ENCODE measurements around the gene SIL1. TPM values are rescaled to one million over a fixed set of nuclear protein-coding genes. Genes with fewer than 3 reads are reported as not detected.

The SIL1 gene
- polyA plus RNA-seq, 1 donor (not counting 4 experiments of a cell fraction or from before 2014, with no cell fraction given), result 45.4 TPM

DNA sequence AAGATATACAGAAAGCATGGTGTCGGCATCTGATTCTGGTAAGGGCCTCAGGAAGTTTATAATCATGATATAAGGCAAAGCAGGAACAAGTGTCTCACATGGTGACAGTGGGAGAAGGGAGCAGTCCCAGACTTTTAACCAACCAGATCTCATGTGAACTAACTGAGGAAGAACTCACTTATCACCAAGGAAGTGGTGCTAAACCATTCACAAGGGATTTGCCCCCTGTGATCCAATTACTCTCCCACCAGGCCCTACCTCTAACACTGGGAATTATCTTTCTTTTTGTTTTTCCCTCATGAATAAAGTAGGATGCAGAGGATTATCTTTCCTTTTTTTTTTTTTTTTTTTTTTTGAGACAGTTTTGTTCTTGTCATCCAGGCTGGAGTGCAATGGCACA lies 199.6 kb downstream of the SIL1 start:
- Histone ChIP-seq H2AFZ (ENCODE audit: control insufficient read depth, low read length) (no peak overlapping the region), H3K9me1 (ENCODE audit: control insufficient read depth, extremely low read depth, insufficient read depth, low read length) (no peaks in the 10 kb centered on the region)
- dilution Hi-C loops (cut with MboI; ENCODE audit: extremely low pct_ligation_motif_present, low sequenced_read_pairs), result no loop called here

DNA sequence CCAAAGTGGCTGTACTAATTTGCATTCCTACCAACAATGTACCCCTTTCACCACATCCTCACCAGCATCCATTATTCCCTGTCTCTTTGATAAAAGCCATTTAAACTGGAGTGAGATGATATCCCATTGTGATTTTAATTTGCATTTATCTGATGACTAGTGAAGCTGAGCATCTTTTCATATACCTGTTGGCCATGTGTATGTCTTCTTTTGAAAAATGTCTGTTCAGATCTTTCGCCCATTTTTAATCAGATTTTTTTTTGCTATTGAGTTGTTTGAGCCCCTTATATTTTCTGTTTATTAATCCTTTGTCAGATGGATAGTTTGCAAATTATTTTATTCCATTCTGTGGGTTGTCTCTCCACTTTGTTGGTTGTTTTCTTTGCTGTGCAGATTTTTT lies 202.0 kb downstream of the SIL1 start:
- no peak overlapping the region for H3K4me3 ChIP-seq (ENCODE audit: control insufficient read depth in 2 of 3, extremely low read depth in 1 of 3, insufficient read depth in 2 of 3, low read depth in 1 of 3, low read length in 3 of 3)
- no peak overlapping the region for H3K9ac ChIP-seq (ENCODE audit: control insufficient read depth, extremely low read depth, insufficient read depth, low read length)
- H3K36me3 ChIP-seq (ENCODE audit: control insufficient read depth in 2 of 2, extremely low read depth in 1 of 2, insufficient read depth in 2 of 2, low read length in 2 of 2), result no peaks in the 10 kb centered on the region
- no peaks in the 10 kb centered on the region for H3K27me3 ChIP-seq (ENCODE audit: control insufficient read depth, extremely low read depth, insufficient read depth, low read length)
- DNase-seq (ENCODE audit: low read depth, low spot score) (no peak), FAIRE-seq (no peak)
- no peaks in the 10 kb centered on the region for H3K9me1 ChIP-seq (ENCODE audit: control insufficient read depth, extremely low read depth, insufficient read depth, low read length)
- no peaks in the 10 kb centered on the region for H3K79me2 ChIP-seq (ENCODE audit: control insufficient read depth, insufficient read depth, low read length)
- H2AFZ ChIP-seq (ENCODE audit: control insufficient read depth, low read length), result no peak overlapping the region
- no peak for TF ChIP-seq EZH2 (IDR thresholded peaks at IDR 0.05; ENCODE audit: low read length)
- TF ChIP-seq, protein P1, sequence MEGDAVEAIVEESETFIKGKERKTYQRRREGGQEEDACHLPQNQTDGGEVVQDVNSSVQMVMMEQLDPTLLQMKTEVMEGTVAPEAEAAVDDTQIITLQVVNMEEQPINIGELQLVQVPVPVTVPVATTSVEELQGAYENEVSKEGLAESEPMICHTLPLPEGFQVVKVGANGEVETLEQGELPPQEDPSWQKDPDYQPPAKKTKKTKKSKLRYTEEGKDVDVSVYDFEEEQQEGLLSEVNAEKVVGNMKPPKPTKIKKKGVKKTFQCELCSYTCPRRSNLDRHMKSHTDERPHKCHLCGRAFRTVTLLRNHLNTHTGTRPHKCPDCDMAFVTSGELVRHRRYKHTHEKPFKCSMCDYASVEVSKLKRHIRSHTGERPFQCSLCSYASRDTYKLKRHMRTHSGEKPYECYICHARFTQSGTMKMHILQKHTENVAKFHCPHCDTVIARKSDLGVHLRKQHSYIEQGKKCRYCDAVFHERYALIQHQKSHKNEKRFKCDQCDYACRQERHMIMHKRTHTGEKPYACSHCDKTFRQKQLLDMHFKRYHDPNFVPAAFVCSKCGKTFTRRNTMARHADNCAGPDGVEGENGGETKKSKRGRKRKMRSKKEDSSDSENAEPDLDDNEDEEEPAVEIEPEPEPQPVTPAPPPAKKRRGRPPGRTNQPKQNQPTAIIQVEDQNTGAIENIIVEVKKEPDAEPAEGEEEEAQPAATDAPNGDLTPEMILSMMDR (optimal IDR thresholded peaks at IDR 0.05 in 1 of 3, IDR thresholded peaks at IDR 0.05 in 1 of 3, conservative IDR thresholded peaks at IDR 0.05 in 1 of 3; ENCODE audit: extremely low read depth in 1 of 3, insufficient read depth in 2 of 3, low read length in 3 of 3), result no peak
- dilution Hi-C loops (cut with MboI; ENCODE audit: extremely low pct_ligation_motif_present, low sequenced_read_pairs), result no loop called here
- no peak overlapping the region for H3K4me2 ChIP-seq (ENCODE audit: control insufficient read depth, extremely low read depth, insufficient read depth, low read depth, low read length)
- no peak overlapping the region for H3K27ac ChIP-seq (ENCODE audit: control insufficient read depth, insufficient read depth, low read length)
- no peaks in the 10 kb centered on the region for H3K4me1 ChIP-seq (ENCODE audit: control insufficient read depth, extremely low read depth, insufficient read depth, low read length)
- H3K9me3 ChIP-seq (ENCODE audit: control insufficient read depth, low read depth, low read length), result no peaks in the 10 kb centered on the region
- H4K20me1 ChIP-seq (ENCODE audit: control insufficient read depth, extremely low read depth, insufficient read depth, low read length), result no peaks in the 10 kb centered on the region

More for the DNA sequence above, 199.6 kb downstream of the SIL1 start:
- H3K27me3 ChIP-seq (ENCODE audit: control insufficient read depth, extremely low read depth, insufficient read depth, low read length), result no peaks in the 10 kb centered on the region
- no peak overlapping the region for H3K4me3 ChIP-seq (ENCODE audit: control insufficient read depth in 2 of 3, extremely low read depth in 1 of 3, insufficient read depth in 2 of 3, low read depth in 1 of 3, low read length in 3 of 3)
- DNase-seq (ENCODE audit: low read depth, low spot score) (no peak), FAIRE-seq (no peak)
- H3K36me3 ChIP-seq (ENCODE audit: control insufficient read depth in 2 of 2, extremely low read depth in 1 of 2, insufficient read depth in 2 of 2, low read length in 2 of 2), result no peaks in the 10 kb centered on the region
- H4K20me1 ChIP-seq (ENCODE audit: control insufficient read depth, extremely low read depth, insufficient read depth, low read length), result no peaks in the 10 kb centered on the region
- H3K4me2 ChIP-seq (ENCODE audit: control insufficient read depth, extremely low read depth, insufficient read depth, low read depth, low read length), result no peak overlapping the region
- no peaks in the 10 kb centered on the region for H3K4me1 ChIP-seq (ENCODE audit: control insufficient read depth, extremely low read depth, insufficient read depth, low read length)
- H3K9me3 ChIP-seq (ENCODE audit: control insufficient read depth, low read depth, low read length), result no peaks in the 10 kb centered on the region
- no peak overlapping the region for H3K9ac ChIP-seq (ENCODE audit: control insufficient read depth, extremely low read depth, insufficient read depth, low read length)
- H3K27ac ChIP-seq (ENCODE audit: control insufficient read depth, insufficient read depth, low read length), result no peak overlapping the region
- TF ChIP-seq, protein P1 (optimal IDR thresholded peaks at IDR 0.05 in 1 of 3, IDR thresholded peaks at IDR 0.05 in 1 of 3, conservative IDR thresholded peaks at IDR 0.05 in 1 of 3; ENCODE audit: extremely low read depth in 1 of 3, insufficient read depth in 2 of 3, low read length in 3 of 3), result no peak
- TF ChIP-seq EZH2 (IDR thresholded peaks at IDR 0.05; ENCODE audit: low read length), result no peak
- no peaks in the 10 kb centered on the region for H3K79me2 ChIP-seq (ENCODE audit: control insufficient read depth, insufficient read depth, low read length)
